Measurements from ENCODE around the gene TPST2.
"Not testable (repeated sequence)": the region's sequence is repeated elsewhere in the genome, so short reads cannot be mapped to it uniquely, and the experiment has no call there.

TPST2 gene

DNA sequence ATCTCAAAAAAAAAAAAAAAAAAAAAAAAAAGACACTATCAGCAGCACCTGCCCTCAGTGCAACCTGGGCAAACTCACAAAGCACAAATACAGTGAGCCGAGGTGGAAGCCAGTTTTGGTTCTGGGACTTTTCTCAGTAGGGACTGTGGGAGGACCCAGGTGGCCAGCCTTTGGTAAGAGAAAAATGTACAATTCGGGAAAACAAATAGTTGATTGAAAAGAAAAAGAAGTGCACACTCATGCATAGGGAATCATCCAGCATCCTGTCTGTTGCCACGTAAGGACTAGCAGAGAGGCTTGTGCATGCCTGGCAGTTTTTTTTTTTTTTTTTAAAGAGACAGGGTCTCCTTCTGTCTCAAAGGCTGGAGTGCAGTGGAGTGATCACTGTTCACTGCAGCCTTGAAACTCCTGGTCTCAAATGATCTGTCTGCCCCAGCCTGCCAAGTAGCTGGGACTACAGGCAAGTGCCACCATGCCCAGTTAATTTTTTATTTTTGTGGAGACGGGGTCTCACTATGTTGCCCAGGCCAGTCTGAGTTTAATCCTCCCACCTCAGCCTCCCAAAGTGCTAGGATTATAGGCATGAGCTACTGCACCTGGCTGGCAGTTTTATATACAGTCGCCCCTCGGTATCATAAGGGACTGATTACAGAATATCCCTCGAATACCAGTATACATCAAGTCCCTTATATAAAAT, 36.7 kb downstream of the TPST2 start:
- no peak for DNase-seq

DNA sequence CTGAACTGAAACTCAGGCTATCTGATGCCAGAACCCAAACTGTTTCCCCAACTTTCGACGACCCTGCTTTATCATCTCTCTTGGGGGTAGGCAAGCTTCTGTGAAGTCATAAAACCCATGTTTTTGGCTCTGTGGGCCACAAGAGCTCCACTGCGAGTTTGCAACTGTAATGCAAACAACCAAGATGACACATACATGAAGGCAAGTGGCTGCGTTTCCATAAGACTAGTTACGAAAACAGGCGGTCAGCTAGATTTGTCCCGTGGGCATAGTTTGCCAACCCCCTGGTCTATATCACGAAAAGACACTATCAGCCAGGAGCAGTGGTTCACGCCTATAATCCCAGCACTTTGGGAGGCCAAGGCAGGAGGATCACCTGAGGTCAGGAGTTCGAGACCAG, 37.5 kb downstream of the TPST2 start:
- DNase-seq: no peak

DNA sequence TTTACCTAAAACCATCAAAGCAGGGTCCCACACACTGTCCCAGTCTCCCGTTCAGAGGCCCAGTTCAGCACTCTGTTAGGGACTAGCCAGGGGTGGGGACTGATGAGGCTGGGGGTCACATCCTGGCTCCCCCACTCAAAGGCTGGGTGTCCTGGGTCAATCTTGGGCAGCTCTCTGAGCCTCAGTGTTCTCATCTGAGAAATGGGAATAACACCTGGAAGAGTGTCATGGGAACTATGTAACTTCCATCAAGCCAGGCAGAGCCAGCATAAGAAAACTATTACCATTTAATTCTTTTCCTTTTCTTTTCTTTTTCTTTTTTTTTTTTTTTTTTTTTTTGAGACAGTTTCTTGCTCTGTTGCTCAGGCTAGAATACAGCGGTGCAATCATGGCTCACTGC, 38.4 kb downstream of the TPST2 start:
- no peak for DNase-seq

DNA sequence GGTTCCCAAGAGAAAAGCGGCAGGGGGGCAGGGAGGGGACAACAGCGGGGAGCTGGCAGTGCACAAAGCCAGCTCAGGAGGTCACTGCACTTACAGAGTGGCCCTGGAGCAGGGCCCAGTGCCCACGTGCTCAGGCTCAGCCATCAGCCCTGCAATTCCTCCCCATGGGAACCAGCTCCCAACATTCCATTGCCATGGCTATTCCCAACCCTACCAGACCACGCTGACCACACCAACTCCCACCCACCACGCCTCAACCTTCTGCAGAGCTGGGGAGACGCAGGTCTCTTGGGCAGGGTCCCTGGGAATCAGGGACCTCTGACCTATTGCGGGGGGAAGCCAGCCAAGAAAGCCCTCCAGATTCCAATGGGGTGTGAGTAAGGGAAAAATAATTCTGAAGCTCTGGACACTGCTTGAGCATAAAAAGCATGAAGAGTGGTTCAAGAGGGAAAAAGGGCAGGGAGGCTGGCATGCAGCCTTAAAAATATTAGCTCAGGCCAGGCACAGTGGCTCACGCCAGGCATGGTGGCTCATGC, 39.4 kb downstream of the TPST2 start:
- no peak for DNase-seq

DNA sequence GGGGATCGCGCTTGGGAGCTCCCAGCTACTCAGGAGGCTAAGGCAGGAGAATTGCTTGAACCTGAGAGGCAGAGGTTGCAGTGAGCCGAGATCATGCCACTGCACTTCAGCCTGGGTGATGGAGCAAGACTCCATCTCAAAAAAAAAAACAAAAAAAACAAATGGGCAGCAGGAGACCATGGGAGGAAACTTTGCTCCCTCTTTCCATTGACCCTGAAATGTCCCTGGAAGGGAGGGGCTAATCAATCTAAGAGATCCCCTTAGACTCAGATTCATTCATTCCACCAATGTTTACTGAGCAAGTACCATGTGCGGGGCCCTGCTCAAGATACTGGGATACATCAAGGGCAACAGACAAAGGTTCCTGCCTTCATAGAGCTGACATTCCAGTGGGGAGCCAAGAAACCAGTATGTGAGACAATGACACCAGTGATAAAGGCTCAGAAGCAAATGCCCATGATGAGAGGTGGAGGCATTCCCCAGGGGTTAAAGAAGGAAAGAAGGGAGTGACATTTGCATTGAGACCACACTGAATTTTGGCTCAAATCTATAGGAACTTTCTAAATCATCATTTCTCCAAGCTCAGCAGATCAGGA, 39.9 kb downstream of the TPST2 start:
- no peak for DNase-seq

DNA sequence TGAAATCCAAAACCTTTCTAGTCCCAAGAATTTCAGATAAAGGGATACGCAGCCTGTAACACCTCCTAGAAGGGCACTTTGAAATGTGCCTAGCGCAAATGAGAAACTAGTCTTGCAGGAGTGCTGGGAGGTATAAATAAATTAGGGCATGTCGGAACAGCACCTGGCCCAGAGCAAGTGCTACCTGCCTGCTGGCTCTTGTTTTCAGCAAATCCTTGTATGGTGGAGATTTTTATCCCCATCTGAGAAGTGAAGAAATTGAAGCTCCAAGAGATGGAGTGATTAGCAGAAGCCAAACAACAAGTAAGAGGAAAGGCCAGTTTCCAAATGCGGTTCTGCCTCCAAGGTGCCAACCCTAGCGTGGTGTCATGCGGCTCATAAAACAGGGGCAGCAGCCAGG, 40.9 kb downstream of the TPST2 start:
- no peak for DNase-seq

DNA sequence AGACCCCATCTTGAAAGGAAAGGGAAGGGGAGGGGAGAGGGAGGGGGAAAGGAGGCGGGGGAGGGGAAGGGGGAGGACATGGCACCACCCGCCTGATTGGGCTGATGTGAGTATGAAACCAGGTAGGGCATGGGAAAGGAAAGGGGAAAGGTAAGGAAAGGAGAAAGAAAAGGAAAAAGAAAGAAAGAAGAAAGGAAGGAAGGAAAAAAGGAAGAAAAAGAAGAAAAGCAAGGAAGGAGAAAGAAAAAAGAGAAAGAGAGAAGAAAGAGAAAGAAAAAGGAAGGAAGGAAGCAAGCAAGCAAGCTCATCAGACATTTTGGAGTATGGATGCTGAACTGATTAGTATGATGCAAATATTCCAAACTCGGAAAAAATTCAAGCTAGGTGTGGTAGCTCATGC, 41.6 kb downstream of the TPST2 start:
- DNase-seq: no peak

DNA sequence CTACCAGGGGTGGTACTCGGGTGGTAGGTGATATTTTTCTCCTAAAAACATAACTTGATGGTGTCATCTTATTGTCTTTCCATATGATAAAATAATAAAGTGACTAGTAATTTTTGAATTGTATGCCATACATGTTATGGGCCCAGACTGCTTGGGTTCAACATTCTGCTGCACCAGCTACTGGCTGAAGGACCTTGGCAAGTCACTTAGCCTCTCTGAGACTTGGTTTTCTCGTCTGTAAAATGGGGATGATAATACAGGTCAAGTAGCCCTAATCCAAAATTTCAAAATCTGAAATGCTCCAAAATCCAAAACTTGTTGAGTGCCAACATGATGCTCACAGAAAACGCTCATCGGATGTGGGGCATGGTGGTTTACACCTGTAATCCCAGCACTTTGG, 42.1 kb downstream of the TPST2 start:
- DNase-seq: no peak

DNA sequence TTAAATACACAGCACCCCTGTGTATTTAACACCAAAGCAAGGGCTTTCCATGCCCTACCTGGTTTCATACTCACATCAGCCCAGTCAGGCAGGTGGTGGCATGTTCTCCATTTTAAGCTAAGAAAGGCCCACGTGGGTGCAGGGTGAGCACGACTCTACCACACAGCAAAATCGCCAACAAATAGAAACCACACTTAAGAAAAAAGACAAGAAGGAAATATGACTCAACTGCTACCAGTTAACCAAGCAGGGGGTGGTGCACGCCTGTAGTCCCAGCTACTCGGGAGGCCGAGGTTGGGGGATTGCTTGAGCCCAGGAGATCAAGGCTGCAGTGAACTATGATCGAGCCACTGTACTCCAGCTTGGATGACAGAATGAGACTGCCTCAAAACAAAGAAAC, 42.5 kb downstream of the TPST2 start:
- DNase-seq: peak; percentile 16

DNA sequence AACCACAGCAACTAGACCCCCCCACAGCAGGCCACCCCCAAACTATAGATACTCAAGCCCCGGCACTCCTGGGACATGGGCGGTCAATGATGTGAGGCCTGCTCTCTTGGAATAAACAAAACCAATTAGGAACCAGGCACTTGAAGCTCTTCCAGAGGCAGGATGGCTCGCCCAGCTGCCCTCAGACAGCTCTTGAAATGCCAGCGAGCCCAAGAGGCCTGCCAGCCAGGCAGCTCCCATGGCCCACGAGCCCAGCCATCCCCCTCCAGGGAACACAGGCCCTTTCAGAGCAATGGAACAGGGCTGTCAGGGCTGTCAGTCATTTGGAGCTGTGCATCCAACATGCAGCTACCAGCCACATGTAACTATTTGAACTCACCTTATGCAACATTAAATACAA, 43.6 kb downstream of the TPST2 start:
- no peak for DNase-seq

DNA sequence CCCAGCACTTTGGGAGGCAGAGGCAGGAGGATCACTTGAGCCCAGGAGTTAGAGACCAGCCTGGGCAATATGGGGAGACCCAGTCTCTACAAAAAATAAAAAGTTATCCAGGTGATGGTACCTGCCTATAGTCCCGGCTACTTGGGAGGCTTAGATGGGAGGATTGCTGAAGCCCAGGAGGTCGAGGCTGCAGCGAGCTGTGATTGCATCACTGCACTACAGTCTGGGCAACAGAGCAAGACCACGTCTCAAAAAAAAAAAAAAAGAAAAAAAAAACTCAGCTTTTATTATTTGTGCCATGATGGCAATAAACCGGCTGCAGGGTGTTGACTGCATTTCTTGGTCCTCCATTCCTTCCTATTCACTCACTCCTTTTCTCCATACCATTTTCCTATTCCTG, 44.1 kb downstream of the TPST2 start:
- DNase-seq: no peak

DNA sequence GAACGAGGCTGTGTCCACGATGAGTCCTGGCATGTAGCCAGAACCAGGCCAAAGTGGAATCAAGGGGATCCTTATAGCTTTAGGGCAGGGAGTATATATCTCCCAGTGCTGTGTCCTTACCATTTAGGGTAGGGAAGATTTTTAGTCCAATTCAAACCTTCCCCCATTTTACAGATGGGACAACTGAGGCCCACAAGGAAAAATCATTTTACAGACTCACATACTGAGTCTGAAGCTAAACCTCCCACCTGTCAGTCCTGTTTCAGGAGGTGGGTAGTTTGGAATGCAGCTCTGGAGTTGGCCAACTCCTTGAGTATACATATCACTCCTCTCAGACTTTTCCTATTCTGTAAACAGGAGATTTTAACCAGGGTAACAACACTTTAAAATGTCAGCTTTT, 44.5 kb downstream of the TPST2 start:
- no peak for DNase-seq

DNA sequence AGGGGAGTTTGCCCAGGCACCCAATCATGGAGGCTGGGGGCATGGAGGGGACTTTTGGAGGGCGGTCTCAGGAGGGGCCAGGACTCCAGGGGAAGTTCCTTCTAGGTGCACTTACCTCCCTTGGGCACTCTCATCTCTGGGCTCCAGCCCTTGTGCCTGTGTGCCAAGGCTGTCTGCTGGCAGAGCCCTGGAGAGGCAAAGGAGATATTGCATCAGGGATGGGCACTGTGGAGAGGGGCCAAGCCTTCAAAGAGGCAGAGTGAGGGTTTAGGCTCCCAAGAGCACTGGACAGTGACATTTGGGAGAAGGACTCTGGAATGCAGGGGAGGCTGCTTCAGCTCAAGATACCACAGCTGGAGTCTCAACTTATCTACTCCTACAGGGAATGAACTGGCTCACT, 45.4 kb downstream of the TPST2 start:
- DNase-seq: no peak

DNA sequence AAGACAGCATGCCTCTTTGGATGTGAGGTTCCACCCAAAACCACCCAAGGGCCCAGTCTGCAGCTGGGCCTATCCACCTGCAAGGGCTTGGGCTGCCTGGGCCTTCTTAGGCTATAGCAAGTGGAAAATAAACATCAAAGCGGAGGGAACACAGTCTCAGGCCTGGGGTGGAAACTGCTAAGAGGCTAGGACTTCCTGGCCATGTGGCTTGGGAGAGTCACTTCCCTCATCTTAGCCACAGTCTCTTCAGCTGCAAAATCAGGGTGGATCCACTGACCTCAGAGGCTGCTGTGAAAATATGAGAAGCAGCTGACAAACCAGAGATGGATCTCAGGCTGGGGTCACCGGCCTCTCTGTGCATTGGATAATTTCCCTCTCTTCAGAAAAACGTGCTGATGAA, 47.1 kb downstream of the TPST2 start:
- DNase-seq: no peak

DNA sequence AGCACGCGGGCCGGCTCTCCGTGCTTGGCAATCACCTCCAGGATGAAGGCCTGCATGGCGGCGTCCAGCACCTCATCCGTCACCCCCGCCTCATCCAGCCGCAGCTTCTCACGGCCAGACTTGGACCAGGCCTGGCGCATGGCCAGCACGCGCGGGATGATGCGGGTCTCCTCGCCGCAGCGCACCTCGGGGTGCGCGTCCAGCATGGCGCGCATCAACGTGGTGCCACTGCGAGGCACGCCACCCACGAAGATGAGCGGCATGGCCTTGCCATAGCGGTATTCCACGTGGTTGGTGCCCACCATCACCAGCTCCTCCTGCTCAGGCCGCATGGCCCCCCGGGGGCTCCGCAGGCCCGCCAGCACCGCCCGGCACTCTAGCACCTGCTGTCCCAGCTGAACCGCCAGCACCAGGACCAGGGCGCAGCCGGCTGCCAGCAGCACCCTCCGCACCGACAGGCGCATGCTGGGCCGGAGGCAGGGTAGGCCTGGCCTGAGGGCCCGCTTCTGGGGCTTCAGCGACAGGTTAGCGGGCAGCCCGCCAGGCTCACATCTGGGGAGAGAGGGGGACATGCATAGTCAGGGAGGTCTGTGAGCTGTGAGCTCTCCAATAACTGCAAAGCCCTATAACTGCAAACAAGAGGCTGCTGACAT, 48.6 kb downstream of the TPST2 start:
- no peak for DNase-seq

DNA sequence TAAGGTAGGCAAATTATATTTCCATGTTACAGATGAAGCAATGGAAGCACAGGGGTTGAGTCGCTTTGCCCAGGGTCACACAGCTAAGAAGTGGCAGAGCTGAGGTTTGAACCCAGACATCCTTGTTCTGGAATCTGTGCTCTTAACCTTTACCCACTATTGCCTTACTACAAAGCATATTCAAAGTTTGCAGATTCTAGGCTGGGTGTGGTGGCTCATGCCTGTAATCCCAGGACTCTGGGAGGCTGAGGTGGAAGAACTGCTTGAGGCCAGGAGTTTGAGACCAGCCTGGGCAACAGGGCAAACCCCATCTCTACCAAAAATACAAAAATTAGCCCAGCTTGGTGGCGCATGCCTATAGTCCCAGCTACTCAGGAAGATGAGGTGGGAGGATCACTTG, 49.8 kb downstream of the TPST2 start:
- DNase-seq: no peak

DNA sequence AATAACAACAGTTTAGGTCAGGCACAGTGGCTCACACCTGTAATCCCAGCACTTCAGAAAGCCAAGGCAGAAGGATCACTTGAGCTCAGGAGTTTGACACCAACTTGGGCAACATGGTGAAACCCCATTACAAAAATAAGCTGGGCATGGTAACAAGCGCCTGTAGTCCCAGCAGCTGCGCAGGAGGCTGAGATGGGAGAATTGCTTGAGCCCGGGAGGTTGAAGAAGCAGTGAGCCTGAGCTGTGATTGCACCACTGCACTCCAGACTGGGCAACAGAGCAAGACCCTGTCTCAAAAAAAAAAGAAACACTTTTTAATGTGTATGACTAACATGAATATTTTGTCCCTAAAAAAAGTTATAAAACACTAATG, 53.2 kb downstream of the TPST2 start:
- DNase-seq: no peak

DNA sequence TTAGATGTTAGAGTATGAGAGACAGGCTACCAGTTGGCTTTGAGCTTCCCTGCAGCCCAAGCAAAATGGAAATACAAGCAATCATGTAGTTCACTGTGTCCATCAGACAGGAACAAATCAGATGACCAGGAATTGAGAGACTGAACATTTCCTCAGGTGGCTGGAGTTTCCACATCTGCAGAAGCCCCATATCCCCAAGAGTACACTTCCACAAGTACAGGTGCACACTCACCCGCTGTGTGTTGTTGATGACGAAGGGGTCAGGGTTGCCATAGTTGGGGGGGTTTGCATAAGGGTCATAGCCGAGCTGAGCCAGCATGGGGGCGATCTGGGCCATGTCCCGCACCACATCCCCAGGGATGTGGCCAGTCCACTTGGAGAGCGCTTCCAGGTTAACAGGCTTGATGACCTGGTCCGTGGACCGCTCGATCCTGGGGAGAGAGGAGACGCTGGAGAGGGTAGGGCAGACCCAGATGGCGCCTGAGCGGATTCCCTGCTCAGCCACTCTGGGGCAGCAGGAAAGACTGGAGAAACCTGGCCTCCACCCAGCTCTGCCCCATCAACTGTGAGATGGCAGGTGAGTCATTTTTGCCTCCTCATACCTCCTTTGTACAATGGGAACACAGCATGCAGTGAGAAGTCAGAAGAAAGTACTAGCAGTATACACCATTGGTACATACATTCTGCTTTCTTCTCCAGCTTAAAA, 53.7 kb downstream of the TPST2 start:
- no peak for DNase-seq

DNA sequence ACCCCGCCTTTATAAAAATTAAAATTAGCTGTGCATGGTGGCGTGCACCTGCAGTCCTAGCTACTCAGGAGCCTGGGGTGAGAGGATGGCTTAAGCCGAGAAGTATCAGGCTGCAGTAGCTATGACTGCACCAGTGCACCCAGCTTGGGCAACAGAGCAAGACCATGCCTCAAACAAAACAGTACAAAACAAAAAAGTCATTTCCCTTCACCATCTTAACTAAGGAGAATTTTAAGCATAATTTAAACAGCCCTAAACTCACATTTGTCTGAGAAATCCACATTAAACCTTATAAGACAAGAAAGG, 54.4 kb downstream of the TPST2 start:
- no peak for DNase-seq

DNA sequence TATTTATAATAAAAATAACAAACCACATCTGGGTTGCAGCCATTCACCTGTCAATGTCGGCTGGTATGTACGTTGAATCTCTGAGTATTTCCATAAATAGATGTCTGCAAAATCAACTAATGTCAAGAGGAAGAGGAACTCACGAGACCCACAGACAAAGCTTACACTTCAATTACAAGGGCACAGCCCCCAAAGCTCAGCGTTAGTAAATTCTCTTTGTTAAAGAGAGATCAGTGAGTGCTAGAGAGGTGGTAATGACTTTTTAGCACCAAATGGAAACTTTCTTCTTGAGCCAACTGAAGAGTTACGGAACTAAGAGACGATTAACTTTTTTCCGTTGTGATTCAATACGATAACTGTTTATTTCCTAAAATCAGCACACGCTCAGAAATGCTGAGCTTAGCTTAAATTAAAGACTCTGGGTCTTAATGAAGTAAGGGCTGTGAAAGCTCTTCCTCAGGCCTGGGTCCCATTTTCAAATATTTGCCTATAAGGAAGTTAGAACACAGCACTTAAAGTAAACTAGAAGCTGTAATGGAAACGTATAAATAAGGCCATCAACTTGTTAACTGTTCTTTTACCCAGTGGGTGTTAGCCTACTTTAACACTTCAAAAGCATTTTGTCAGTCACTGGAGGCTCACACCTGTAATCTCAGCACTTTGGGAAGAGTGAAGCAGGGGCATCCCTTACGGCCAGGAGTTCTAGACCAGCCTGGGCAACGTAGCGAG, 54.9 kb downstream of the TPST2 start:
- no peak for DNase-seq

DNA sequence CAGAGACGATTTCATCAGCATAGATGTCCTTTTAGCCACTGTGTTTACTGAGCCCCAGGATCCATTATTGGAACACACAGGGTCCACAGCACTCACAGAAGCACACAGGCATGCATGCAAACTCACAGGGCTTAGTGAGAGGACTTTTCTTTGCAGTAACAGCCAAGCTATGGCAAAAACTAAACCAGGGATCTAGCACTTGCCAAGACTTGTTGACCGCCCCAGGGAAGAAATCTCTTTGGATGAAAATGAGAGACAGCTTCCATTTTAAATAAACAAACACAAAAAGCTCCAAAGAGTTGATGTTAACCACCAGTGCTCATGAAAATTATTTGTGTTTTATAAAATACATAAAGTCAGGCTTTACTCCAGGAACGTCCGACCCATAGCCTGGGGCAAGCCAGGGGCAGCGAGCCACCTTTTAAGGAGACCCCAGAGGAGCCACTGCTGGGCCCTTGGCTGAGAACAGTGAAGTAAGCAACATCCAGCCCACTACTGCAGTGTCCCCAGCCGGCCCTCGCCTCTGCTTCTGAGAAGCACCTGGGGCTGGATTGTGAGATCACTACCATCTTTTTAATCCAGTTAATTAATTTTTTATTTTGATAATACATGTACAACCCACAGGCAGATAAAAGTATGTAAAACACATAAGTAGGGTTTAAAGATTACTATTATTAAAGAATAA, 55.6 kb downstream of the TPST2 start:
- no peak for DNase-seq

DNA sequence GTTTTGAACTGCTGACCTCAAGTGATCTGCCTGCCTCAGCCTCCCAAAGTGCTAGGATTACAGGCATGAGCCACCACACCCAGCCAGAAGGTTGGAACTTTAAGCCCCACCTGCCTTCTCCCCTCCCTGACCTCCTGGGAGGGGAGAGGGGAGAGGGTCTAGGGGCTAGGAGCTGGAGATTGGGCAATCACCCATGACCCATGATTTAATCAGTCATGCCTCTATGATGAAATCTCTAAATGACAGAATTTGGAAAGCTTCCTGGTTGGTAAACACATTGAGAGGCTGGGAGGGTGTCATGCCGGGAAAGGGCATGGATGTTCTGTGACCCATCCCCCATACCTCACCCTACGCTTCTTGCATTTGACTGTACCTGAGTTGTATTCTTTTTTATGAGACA, 60.6 kb downstream of the TPST2 start:
- DNase-seq: no peak

DNA sequence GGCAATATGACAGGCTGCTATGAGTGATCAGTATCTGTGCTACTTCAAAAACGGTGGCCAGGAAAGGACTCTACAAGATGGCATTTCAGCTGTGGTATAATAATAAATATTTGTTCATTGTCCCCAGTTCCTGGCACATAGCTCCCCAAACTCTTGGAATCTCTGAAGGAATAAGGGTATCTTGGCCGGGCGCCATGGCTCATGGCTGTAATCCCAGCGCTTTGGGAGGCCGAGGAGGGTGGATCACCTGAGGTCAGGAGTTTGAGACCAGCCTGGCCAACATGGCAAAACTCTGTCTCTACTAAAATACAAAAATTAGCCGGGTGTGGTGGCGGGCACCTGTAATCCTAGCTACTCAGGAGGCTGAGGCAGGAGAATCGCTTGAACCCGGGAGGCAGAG, 61.4 kb downstream of the TPST2 start:
- DNase-seq: not testable (repeated sequence)
